Measurements from ENCODE around the gene CLMP. TPM values are rescaled to one million over a fixed set of nuclear protein-coding genes. Genes with fewer than 3 reads are reported as not detected.

CLMP gene
- total and polyA plus RNA-seq, 2 donors (not counting 3 experiments of a cell fraction or from before 2014, with no cell fraction given) = 0.03 to 0.18 TPM

DNA sequence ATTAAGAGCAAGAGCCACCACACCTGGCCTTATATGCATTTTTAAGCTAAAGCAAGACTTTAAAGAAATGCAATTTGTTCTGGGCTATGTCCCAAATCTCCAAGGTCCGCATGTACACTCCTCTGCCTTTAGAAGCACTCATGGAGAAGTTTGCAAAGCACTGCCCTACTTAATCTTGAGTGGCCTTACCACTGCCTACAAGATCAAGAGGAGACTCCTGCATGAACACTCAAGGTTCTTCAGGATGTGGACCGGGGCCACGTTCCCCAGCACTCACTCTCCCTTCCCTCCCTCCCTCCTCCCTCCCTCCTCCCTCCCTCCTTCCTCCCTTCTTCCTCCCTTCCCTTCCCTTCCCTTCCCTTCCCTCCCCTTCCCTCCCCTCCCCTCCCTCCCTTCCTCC is 69.9 kb downstream of the CLMP start:
- Histone ChIP-seq H3K27me3 (ENCODE audit: control insufficient read depth in 2 of 2, insufficient read depth in 2 of 2, low read length in 2 of 2) (no peaks in the 10 kb centered on the region), H3K4me1 (ENCODE audit: control insufficient read depth, extremely low read depth, insufficient read depth, low read length) (peaks cover 19% of the 10 kb centered on the region), H3K9me1 (replicated peaks; ENCODE audit: control insufficient read depth, extremely low read depth, insufficient read depth, low read length) (no peaks in the 10 kb centered on the region), H3K79me2 (ENCODE audit: control insufficient read depth, insufficient read depth, low read length) (no peaks in the 10 kb centered on the region), H3K4me3 (replicated peaks in 1 of 3; ENCODE audit: insufficient read depth in 1 of 3, low read depth in 1 of 3, low read length in 3 of 3) (no peak overlapping the region), H3K27ac (ENCODE audit: insufficient read depth, low read depth, low read length) (no peak overlapping the region), H3K9me3 (replicated peaks; ENCODE audit: control insufficient read depth, insufficient read depth, low read length) (no peaks in the 10 kb centered on the region), H2AFZ (ENCODE audit: low read depth, low read length) (no peak overlapping the region), H3K9ac (replicated peaks; ENCODE audit: extremely low read depth, insufficient read depth, low read length) (no peak overlapping the region), H3K36me3 (ENCODE audit: control insufficient read depth in 2 of 2, extremely low read depth in 1 of 2, insufficient read depth in 2 of 2, low read length in 2 of 2) (no peaks in the 10 kb centered on the region), H3K4me2 (ENCODE audit: insufficient read depth, low read length) (no peak overlapping the region), H4K20me1 (replicated peaks; ENCODE audit: control insufficient read depth, extremely low read depth, insufficient read depth, low read length) (no peaks in the 10 kb centered on the region)
- DNase-seq (ENCODE audit: low read depth, low spot score) (no peak), FAIRE-seq (no peak)
- dilution Hi-C loops (cut with MboI; ENCODE audit: extremely low pct_ligation_motif_present, low sequenced_read_pairs) = no loop called here
- ChIA-PET CTCF (no interaction called here), POLR2A (no interaction called here)
- intact Hi-C loops (cut with micrococcal nuclease) = no loop called here
- BruUV-seq (replicated peaks) = no TSS peak
- TF ChIP-seq MYC (IDR thresholded peaks at IDR 0.05; ENCODE audit: low read depth, low read length) (no peak), FOS (IDR thresholded peaks at IDR 0.05; ENCODE audit: borderline replicate concordance, insufficient read depth, low read length) (no peak), POLR2A (IDR thresholded peaks at IDR 0.05; ENCODE audit: low read depth, low read length) (no peak), POLR2AphosphoS5 (IDR thresholded peaks at IDR 0.05; ENCODE audit: insufficient read depth, low read depth, low read length) (no peak), EZH2 (IDR thresholded peaks at IDR 0.05; ENCODE audit: borderline replicate concordance, low read depth, low read length, severe bottlenecking) (no peak), GATA2 (IDR thresholded peaks at IDR 0.05; ENCODE audit: insufficient read depth, insufficient read length, low read depth, low read length) (no peak), JUN (IDR thresholded peaks at IDR 0.05; ENCODE audit: borderline replicate concordance, insufficient read depth, insufficient read length, low read depth) (no peak)
- TF ChIP-seq, protein P1, sequence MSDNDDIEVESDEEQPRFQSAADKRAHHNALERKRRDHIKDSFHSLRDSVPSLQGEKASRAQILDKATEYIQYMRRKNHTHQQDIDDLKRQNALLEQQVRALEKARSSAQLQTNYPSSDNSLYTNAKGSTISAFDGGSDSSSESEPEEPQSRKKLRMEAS (IDR thresholded peaks at IDR 0.05; ENCODE audit: insufficient read depth, insufficient read length) = no peak
- TF ChIP-seq, protein P2, sequence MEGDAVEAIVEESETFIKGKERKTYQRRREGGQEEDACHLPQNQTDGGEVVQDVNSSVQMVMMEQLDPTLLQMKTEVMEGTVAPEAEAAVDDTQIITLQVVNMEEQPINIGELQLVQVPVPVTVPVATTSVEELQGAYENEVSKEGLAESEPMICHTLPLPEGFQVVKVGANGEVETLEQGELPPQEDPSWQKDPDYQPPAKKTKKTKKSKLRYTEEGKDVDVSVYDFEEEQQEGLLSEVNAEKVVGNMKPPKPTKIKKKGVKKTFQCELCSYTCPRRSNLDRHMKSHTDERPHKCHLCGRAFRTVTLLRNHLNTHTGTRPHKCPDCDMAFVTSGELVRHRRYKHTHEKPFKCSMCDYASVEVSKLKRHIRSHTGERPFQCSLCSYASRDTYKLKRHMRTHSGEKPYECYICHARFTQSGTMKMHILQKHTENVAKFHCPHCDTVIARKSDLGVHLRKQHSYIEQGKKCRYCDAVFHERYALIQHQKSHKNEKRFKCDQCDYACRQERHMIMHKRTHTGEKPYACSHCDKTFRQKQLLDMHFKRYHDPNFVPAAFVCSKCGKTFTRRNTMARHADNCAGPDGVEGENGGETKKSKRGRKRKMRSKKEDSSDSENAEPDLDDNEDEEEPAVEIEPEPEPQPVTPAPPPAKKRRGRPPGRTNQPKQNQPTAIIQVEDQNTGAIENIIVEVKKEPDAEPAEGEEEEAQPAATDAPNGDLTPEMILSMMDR (IDR thresholded peaks at IDR 0.05; ENCODE audit: extremely low read depth in 1 of 2, insufficient read depth in 1 of 2, low read depth in 1 of 2, low read length in 2 of 2) = no peak
